ENCODE results near the gene RELL1. TPM values are rescaled to one million over a fixed set of nuclear protein-coding genes. Genes with fewer than 3 reads are reported as not detected.
A peak's percentile ranks its signal among the peaks of the same experiment; 100 is the strongest.

Gene RELL1
- total RNA-seq, 1 donor from 2014 or later, result 22.2 TPM

DNA sequence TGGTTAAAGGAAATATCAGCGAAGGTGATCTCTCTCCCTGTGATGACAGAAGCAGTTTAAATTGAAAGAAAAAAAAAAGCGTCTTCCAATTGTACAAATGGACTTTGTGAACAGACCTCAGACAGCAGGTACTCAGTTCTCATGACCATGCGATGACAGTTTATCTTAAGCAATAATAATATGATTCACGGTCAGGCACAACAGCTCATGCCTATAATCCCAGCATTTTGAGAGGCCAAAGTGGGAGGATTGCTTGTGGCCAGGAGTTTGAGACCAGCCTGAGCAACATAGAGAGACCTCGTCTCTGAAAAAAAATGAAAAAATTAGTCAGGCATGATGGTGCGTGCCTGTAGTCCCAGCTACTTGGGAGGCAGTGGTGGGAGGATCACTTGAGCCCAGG lies 51.0 kb downstream of the RELL1 start:
- no peaks in the 10 kb centered on the region for H3K9me3 ChIP-seq (replicated peaks)
- TF ChIP-seq CTCF (IDR thresholded peaks at IDR 0.05; ENCODE audit: borderline replicate concordance), result no peak
- intact Hi-C loops (cut with micrococcal nuclease), result no loop called here
- no peak for DNase-seq
- peaks cover 10% of the 10 kb centered on the region for H3K4me1 ChIP-seq
- no peaks in the 10 kb centered on the region for H3K27me3 ChIP-seq (ENCODE audit: low read depth)
- H3K4me3 ChIP-seq, result no peak overlapping the region
- peaks cover 52% of the 10 kb centered on the region for H3K36me3 ChIP-seq
- H3K27ac ChIP-seq (replicated peaks), result no peak overlapping the region

GRCh38 chr4:37634180-37634579 lies 52.0 kb downstream of the RELL1 start:
- Histone ChIP-seq H3K36me3 (peaks cover 60% of the 10 kb centered on the region), H3K9me3 (replicated peaks) (no peaks in the 10 kb centered on the region), H3K4me3 (no peak overlapping the region), H3K27ac (replicated peaks) (no peak overlapping the region), H3K4me1 (peaks cover 16% of the 10 kb centered on the region), H3K27me3 (ENCODE audit: low read depth) (no peaks in the 10 kb centered on the region)
- TF ChIP-seq CTCF (IDR thresholded peaks at IDR 0.05; ENCODE audit: borderline replicate concordance), result no peak
- intact Hi-C loops (cut with micrococcal nuclease), result no loop called here
- DNase-seq, result no peak

DNA sequence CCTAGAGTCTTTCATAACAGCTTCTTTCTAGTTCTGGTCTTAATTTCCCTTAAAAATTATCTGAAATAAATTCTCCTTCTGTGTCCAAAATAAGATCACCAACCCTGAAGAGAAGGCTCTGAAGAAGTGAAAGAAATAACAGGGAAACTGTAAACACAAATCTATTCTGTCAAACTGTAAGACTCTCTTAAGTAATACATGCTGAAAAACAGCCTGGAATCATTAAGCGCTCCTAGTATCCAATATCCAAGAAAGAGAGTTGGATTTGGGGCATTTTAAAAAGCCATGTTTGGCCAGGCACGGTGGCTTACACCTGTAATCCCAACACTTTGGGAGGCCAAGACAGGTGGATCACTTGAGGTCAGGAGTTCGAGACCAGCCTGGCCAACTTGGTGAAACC lies 53.3 kb downstream of the RELL1 start:
- no peak for DNase-seq
- H3K27ac ChIP-seq (replicated peaks), result peak overlapping the region; percentile 24
- TF ChIP-seq CTCF (IDR thresholded peaks at IDR 0.05; ENCODE audit: borderline replicate concordance), result no peak
- H3K36me3 ChIP-seq, result peaks cover 56% of the 10 kb centered on the region
- H3K4me3 ChIP-seq, result no peak overlapping the region
- peaks cover 22% of the 10 kb centered on the region for H3K4me1 ChIP-seq
- H3K9me3 ChIP-seq (replicated peaks), result no peaks in the 10 kb centered on the region
- H3K27me3 ChIP-seq (ENCODE audit: low read depth), result no peaks in the 10 kb centered on the region
- intact Hi-C loops (cut with micrococcal nuclease), result no loop called here

DNA sequence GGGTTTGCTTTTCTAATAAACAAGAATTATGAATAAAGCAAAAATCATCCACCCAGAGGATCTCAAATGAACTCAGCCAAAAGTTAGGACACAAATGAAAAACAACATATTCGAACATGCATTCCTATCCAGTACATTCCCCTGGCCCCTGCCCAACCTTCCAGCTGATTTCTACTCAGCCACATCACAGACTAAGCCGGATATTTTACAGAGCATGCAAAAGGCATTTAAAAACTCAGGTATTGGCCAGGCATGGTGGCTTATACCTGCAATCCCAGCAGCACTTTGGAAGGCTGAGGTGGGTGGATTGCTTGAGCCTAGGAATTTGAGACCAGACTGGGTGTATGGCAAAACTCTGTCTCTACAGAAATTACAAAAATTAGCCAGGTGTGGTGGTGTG lies 54.6 kb downstream of the RELL1 start:
- intact Hi-C loops (cut with micrococcal nuclease), result no loop called here
- TF ChIP-seq CTCF (IDR thresholded peaks at IDR 0.05; ENCODE audit: borderline replicate concordance), result no peak
- peak; percentile 62 for DNase-seq
- no peaks in the 10 kb centered on the region for H3K9me3 ChIP-seq (replicated peaks)
- H3K4me1 ChIP-seq, result peaks cover 22% of the 10 kb centered on the region
- H3K27ac ChIP-seq (replicated peaks), result peak overlapping the region; percentile 34
- no peak overlapping the region for H3K4me3 ChIP-seq
- H3K36me3 ChIP-seq, result peaks cover 43% of the 10 kb centered on the region
- H3K27me3 ChIP-seq (ENCODE audit: low read depth), result no peaks in the 10 kb centered on the region

DNA sequence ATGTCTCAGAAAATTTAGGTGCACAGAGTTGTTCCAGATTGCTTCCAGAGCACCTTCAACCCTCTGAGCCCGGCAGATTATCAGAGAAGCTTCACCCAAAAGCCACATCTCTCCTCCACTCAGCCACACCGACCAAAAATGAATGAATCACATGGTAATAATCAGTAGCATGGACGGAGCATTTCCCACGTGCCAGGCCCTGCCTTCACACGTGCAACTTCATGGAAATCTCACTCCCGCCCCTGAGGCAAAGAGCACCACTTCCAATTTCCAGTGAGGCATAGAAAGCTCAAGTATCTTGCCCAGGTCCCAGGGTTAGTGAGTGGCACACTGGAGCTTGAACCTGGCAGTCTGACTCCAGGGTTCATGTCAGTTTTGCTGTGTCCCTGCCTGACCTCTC lies 56.5 kb downstream of the RELL1 start:
- Histone ChIP-seq H3K9me3 (replicated peaks) (no peaks in the 10 kb centered on the region), H3K36me3 (peaks cover 42% of the 10 kb centered on the region), H3K4me1 (peaks cover 26% of the 10 kb centered on the region), H3K27me3 (ENCODE audit: low read depth) (no peaks in the 10 kb centered on the region), H3K27ac (replicated peaks) (no peak overlapping the region), H3K4me3 (no peak overlapping the region)
- no peak for DNase-seq
- TF ChIP-seq CTCF (IDR thresholded peaks at IDR 0.05; ENCODE audit: borderline replicate concordance), result no peak
- intact Hi-C loops (cut with micrococcal nuclease), result no loop called here
